ENCODE measurements around the gene RNF208. TPM values are rescaled to one million over a fixed set of nuclear protein-coding genes. Genes with fewer than 3 reads are reported as not detected.

Gene RNF208
- polyA plus RNA-seq, 2 of the 4 experiments (the other 2 are of a cell fraction) = 0.06 to 1.7 TPM

- 65% methylated on average over 7 of the region's 7 CpGs for WGBS (ENCODE audit: missing lambda C conversion rate)
- ChIA-PET CTCF (interaction anchor here (0.9 to 4.0 kb wide), 6 partner anchors 12 to 65 kb away, joined by 3 to 24 read pairs (median 6); partner anchors contain the start of genes ANAPC2, RNF224 and SSNA1), POLR2A (interaction anchor here (1.1 to 1.5 kb wide), 2 partner anchors 18 to 34 kb away, joined by 3 to 5 read pairs; partner anchors contain the start of genes SSNA1 and TUBB4B)
- no peak for TF ChIP-seq CBX8 (IDR thresholded peaks at IDR 0.05)
- no peak for TF ChIP-seq REST (IDR thresholded peaks at IDR 0.05)
- no peak for TF ChIP-seq MAFK (IDR thresholded peaks at IDR 0.05; ENCODE audit: partially characterized antibody)
- no peak for TF ChIP-seq FOSL2 (IDR thresholded peaks at IDR 0.05)
- TF ChIP-seq FOSL2 (CRISPR knock-in tag; IDR thresholded peaks at IDR 0.05) = no peak
- TF ChIP-seq SREBF2 (IDR thresholded peaks at IDR 0.05) = no peak
- TF ChIP-seq ZSCAN20 (CRISPR knock-in tag; IDR thresholded peaks at IDR 0.05) = no peak
- TF ChIP-seq HDAC2 (IDR thresholded peaks at IDR 0.05) = no peak
- TF ChIP-seq RAD21 (conservative IDR thresholded peaks at IDR 0.05 in 1 of 2, IDR thresholded peaks at IDR 0.05 in 1 of 2) = no peak
- no peak for TF ChIP-seq ELK1 (IDR thresholded peaks at IDR 0.05; ENCODE audit: low read depth, low read length)
- TF ChIP-seq ATOH8 (CRISPR knock-in tag; IDR thresholded peaks at IDR 0.05; ENCODE audit: low read depth) = no peak
- no peak for TF ChIP-seq CEBPB (IDR thresholded peaks at IDR 0.05)
- Histone ChIP-seq H3K4me3 (peak overlapping the region; percentile 93), H3K9me3 (no peaks in the 10 kb centered on the region), H3K27ac (peak overlapping the region in 1 of 2 experiments; percentile 97; a peak in 3 of 6 replicates), H3K4me1 (peaks cover 24% of the 10 kb centered on the region), H3K4me2 (peak overlapping the region; percentile 86)
- DNase-seq (ENCODE audit: low read depth in 1 of 2, low spot score in 1 of 2) = no peak
- FAIRE-seq = no peak
- no peak for ATAC-seq
Measured at GRCh38 chr9:137206602-137207001, 15.4 kb downstream of the RNF208 start.

- ChIA-PET CTCF (interaction anchor here (0.8 to 4.0 kb wide), 7 partner anchors 10 to 32 kb away, joined by 3 to 24 read pairs (median 4); partner anchors contain the start of genes RNF208, RNF224 and SSNA1), POLR2A (interaction anchor here (1.0 to 1.5 kb wide), 5 partner anchors 16 to 42 kb away, joined by 3 to 5 read pairs (median 4); partner anchors contain the start of gene TUBB4B)
- peak within 1 kb of the TSS; percentile 86 for H3K4me2 ChIP-seq
- peaks cover 28% of the 10 kb centered on the region for H3K4me1 ChIP-seq
- H3K4me3 ChIP-seq = peak within 1 kb of the TSS; percentile 93
- no peaks in the 10 kb centered on the region for H3K9me3 ChIP-seq
- DNase-seq (ENCODE audit: low read depth in 1 of 2, low spot score in 1 of 2) = peak; percentile 84 to 91
- H3K27ac ChIP-seq = peak within 1 kb of the TSS; percentile 93 to 97
- ATAC-seq = peak; percentile 69 to 70
- FAIRE-seq = no peak
- WGBS (ENCODE audit: missing lambda C conversion rate) = 4% methylated on average over 27 of the region's 98 CpGs
- TF ChIP-seq PHF8 (IDR thresholded peaks at IDR 0.05; ENCODE audit: borderline replicate concordance, low read depth) = peak; percentile 57; the same call in 1 of the 2 replicates
- TF ChIP-seq BHLHE40 (IDR thresholded peaks at IDR 0.05; ENCODE audit: low read depth, low read length) = no peak
- peak; percentile 74 for TF ChIP-seq POLR2A (IDR thresholded peaks at IDR 0.05; ENCODE audit: low read length)
- TF ChIP-seq HOXA7 (CRISPR knock-in tag; IDR thresholded peaks at IDR 0.05) = no peak
- TF ChIP-seq KDM5A (IDR thresholded peaks at IDR 0.05) = peak; percentile 95
- no peak for TF ChIP-seq FOXS1 (CRISPR knock-in tag; IDR thresholded peaks at IDR 0.05)
- no peak for TF ChIP-seq RAD21 (conservative IDR thresholded peaks at IDR 0.05 in 1 of 2, IDR thresholded peaks at IDR 0.05 in 1 of 2)
- TF ChIP-seq FOSB (CRISPR knock-in tag; IDR thresholded peaks at IDR 0.05) = no peak
- no peak for TF ChIP-seq CTCF (IDR thresholded peaks at IDR 0.05)
- peak; percentile 71 for TF ChIP-seq E2F6 (IDR thresholded peaks at IDR 0.05; ENCODE audit: borderline replicate concordance, low read depth)
- no peak for TF ChIP-seq TFCP2L1 (CRISPR knock-in tag; IDR thresholded peaks at IDR 0.05)
- TF ChIP-seq JUN (IDR thresholded peaks at IDR 0.05) = peak; percentile 77 to 93
- TF ChIP-seq BCL3 (IDR thresholded peaks at IDR 0.05) = peak; percentile 83; the same call in 1 of the 3 replicates
- 0 out of 2 replicates have a peak, but pooled peaks have one; percentile 20 for TF ChIP-seq HOXB5 (CRISPR knock-in tag; IDR thresholded peaks at IDR 0.05)
- TF ChIP-seq NFE2L2 (conservative IDR thresholded peaks at IDR 0.05; ENCODE audit: low read length) = no peak
Measured at GRCh38 chr9:137205126-137206069, 16.6 kb downstream of the RNF208 start, which contains the start of the genes NDOR1 and TMEM203. Gene NDOR1 (plus strand): TSS chr9:137205700. CDS start chr9:137205778, 78 bp downstream. Gene TMEM203 (minus strand): TSS chr9:137205648. CDS start chr9:137205414, 234 bp downstream.
